ENCODE measurements around the gene TMEM50A. TPM values are rescaled to one million over a fixed set of nuclear protein-coding genes. Genes with fewer than 3 reads are reported as not detected.

The TMEM50A gene
- total RNA-seq, 1 donor from 2014 or later, result 72.0 TPM

- intact Hi-C loops (cut with micrococcal nuclease), result loop anchor here (10.0 kb wide), 1 partner anchor 103 kb away; the partner anchor contains the start of gene RSRP1
- H3K36me3 ChIP-seq, result peaks cover 74% of the 10 kb centered on the region
Measured at GRCh38 chr1:25347556-25347955, 9.4 kb downstream of the TMEM50A start.

GRCh38 chr1:25349606-25350005, 11.5 kb downstream of the TMEM50A start:
- Histone ChIP-seq H3K36me3 (peaks cover 76% of the 10 kb centered on the region), H3K4me3 (no peak overlapping the region), H3K27ac (replicated peaks) (no peak overlapping the region), H3K4me1 (peaks cover 4% of the 10 kb centered on the region), H3K9me3 (replicated peaks) (no peaks in the 10 kb centered on the region), H3K27me3 (ENCODE audit: low read depth) (no peaks in the 10 kb centered on the region)
- no peak for TF ChIP-seq CTCF (IDR thresholded peaks at IDR 0.05; ENCODE audit: borderline replicate concordance)
- no peak for DNase-seq
- intact Hi-C loops (cut with micrococcal nuclease), result loop anchor here (10.0 kb wide), 1 partner anchor 105 kb away; the partner anchor contains the start of gene RSRP1

More at GRCh38 chr1:25347556-25347955, 9.4 kb downstream of the TMEM50A start:
- peaks cover 4% of the 10 kb centered on the region for H3K4me1 ChIP-seq
- DNase-seq, result no peak
- H3K27me3 ChIP-seq (ENCODE audit: low read depth), result no peaks in the 10 kb centered on the region
- no peaks in the 10 kb centered on the region for H3K9me3 ChIP-seq (replicated peaks)
- no peak for TF ChIP-seq CTCF (IDR thresholded peaks at IDR 0.05; ENCODE audit: borderline replicate concordance)
- no peak overlapping the region for H3K27ac ChIP-seq (replicated peaks)
- H3K4me3 ChIP-seq, result no peak overlapping the region

- H3K4me1 ChIP-seq, result peaks cover 18% of the 10 kb centered on the region
- no peak for TF ChIP-seq CTCF (IDR thresholded peaks at IDR 0.05; ENCODE audit: borderline replicate concordance)
- H3K27me3 ChIP-seq (ENCODE audit: low read depth), result no peaks in the 10 kb centered on the region
- H3K4me3 ChIP-seq, result no peak overlapping the region
- intact Hi-C loops (cut with micrococcal nuclease), result no loop called here
- H3K27ac ChIP-seq (replicated peaks), result peak overlapping the region; percentile 9
- peaks cover 89% of the 10 kb centered on the region for H3K36me3 ChIP-seq
- H3K9me3 ChIP-seq (replicated peaks), result no peaks in the 10 kb centered on the region
- DNase-seq, result no peak
Measured at GRCh38 chr1:25355841-25356395, 17.8 kb downstream of the TMEM50A start.

GRCh38 chr1:25356441-25356840, 18.3 kb downstream of the TMEM50A start:
- peak overlapping the region; percentile 9 for H3K27ac ChIP-seq (replicated peaks)
- no peak for TF ChIP-seq CTCF (IDR thresholded peaks at IDR 0.05; ENCODE audit: borderline replicate concordance)
- DNase-seq, result no peak
- intact Hi-C loops (cut with micrococcal nuclease), result no loop called here
- peaks cover 91% of the 10 kb centered on the region for H3K36me3 ChIP-seq
- no peaks in the 10 kb centered on the region for H3K27me3 ChIP-seq (ENCODE audit: low read depth)
- no peaks in the 10 kb centered on the region for H3K9me3 ChIP-seq (replicated peaks)
- H3K4me1 ChIP-seq, result peaks cover 23% of the 10 kb centered on the region
- H3K4me3 ChIP-seq, result no peak overlapping the region

- no peak overlapping the region for H3K4me3 ChIP-seq
- H3K36me3 ChIP-seq, result peaks cover 88% of the 10 kb centered on the region
- H3K9me3 ChIP-seq (replicated peaks), result no peaks in the 10 kb centered on the region
- DNase-seq, result no peak
- intact Hi-C loops (cut with micrococcal nuclease), result no loop called here
- H3K4me1 ChIP-seq, result peaks cover 27% of the 10 kb centered on the region
- H3K27me3 ChIP-seq (ENCODE audit: low read depth), result no peaks in the 10 kb centered on the region
- no peak overlapping the region for H3K27ac ChIP-seq (replicated peaks)
- no peak for TF ChIP-seq CTCF (IDR thresholded peaks at IDR 0.05; ENCODE audit: borderline replicate concordance)
Measured at GRCh38 chr1:25356848-25357247, 18.7 kb downstream of the TMEM50A start.
